ENCODE results near the gene LGALS8.

DNA sequence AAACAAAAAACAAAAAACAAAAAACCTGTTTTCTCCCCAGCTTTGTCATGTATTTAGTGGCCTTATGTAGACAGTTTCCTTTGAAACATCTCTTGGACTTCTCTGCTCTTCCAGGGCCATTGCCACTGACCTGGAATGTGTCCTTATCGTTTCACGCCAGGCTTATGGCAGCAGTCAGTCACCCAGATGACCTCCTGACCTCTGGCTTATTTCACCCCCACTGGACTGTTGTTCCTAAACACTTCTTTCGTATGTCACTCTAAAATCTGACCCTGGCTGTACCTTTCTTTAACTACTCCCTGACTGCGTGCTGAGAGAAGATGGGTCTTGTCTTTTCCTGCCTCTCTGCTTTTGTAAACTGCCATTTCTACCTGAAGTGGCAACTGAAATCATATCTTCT, 9.1 kb downstream of the LGALS8 start:
- TF ChIP-seq POLR2A (IDR thresholded peaks at IDR 0.05): no peak
- no peak for TF ChIP-seq CTCF (IDR thresholded peaks at IDR 0.05)
